Cardiac muscle cell (in vitro differentiated cells and primary cell): ENCODE data around the gene PHACTR3. TPM values are rescaled to one million over a fixed set of nuclear protein-coding genes. Genes with fewer than 3 reads are reported as not detected.

ENCODE experiments used
- DNase-seq, 2 donors: peaks; one replicate each; pipeline versions ENCODE4 v3.0.0 to v3.0.0-alpha.2; 2010 to 2017; ENCODE audit warnings: low read depth in 1 of 2, low spot score in 1 of 2
- H3K27ac ChIP-seq: fragments of 200-600 bp; sonication (generic); 2 replicates; pipeline ENCODE4 v1.5.1; 2016
- H3K27me3 ChIP-seq: fragments of 200-600 bp; sonication (generic); 2 replicates; pipeline ENCODE4 v1.6.0; 2016; ENCODE audit warnings: control low read depth
- H3K36me3 ChIP-seq: fragments of 200-600 bp; sonication (generic); 2 replicates; pipeline ENCODE4 v1.5.1; 2016; ENCODE audit warnings: control low read depth
- H3K4me1 ChIP-seq: fragments of 200-600 bp; sonication (generic); 2 replicates; pipeline ENCODE4 v1.8.1; 2017; ENCODE audit warnings: low read depth, mild to moderate bottlenecking, mixed run types
- H3K4me3 ChIP-seq: fragments of 200-600 bp; sonication (generic); 2 replicates; pipeline ENCODE4 v1.5.1; 2016; ENCODE audit warnings: mild to moderate bottlenecking
- H3K9me3 ChIP-seq: fragments of 200-600 bp; sonication (generic); 2 replicates; pipeline ENCODE4 v1.5.1; 2017; ENCODE audit warnings: low read depth, mild to moderate bottlenecking, control low read depth
- CTCF ChIP-seq: IDR thresholded peaks from 2 replicates; pipeline ENCODE4 v1.5.1; 2012; ENCODE audit warnings: low read depth, mild to moderate bottlenecking, low read length
- polyA plus RNA-seq: library from polyadenylated mRNA; unstranded; fragments of >200 nt; fragmentation: Nextera tagmentation; extraction: Ambion mirVana; gene quantifications from 2 replicates; pipeline ENCODE4 v1.2.1, GENCODE V29; 2016
- total RNA-seq: library from RNA; depleted of rRNA; stranded (reverse); fragments of >200 nt; gene quantifications from 2 replicates; pipeline ENCODE4 v1.2.3, GENCODE V29; 2016

Gene PHACTR3
- total and polyA plus RNA-seq, 2 experiments from 2014 or later: 0.55 to 17.0 TPM

- H3K4me3 ChIP-seq: no peak overlapping the region
- no peaks in the 10 kb centered on the region for H3K9me3 ChIP-seq
- H3K4me1 ChIP-seq: no peaks in the 10 kb centered on the region
- no peak for TF ChIP-seq CTCF
- H3K27me3 ChIP-seq: no peaks in the 10 kb centered on the region
- no peak for DNase-seq
- no peaks in the 10 kb centered on the region for H3K36me3 ChIP-seq
- H3K27ac ChIP-seq: no peak overlapping the region
These were observed 213.1 kb downstream of the PHACTR3 start for GRCh38 chr20:59817406-59817805.

DNA sequence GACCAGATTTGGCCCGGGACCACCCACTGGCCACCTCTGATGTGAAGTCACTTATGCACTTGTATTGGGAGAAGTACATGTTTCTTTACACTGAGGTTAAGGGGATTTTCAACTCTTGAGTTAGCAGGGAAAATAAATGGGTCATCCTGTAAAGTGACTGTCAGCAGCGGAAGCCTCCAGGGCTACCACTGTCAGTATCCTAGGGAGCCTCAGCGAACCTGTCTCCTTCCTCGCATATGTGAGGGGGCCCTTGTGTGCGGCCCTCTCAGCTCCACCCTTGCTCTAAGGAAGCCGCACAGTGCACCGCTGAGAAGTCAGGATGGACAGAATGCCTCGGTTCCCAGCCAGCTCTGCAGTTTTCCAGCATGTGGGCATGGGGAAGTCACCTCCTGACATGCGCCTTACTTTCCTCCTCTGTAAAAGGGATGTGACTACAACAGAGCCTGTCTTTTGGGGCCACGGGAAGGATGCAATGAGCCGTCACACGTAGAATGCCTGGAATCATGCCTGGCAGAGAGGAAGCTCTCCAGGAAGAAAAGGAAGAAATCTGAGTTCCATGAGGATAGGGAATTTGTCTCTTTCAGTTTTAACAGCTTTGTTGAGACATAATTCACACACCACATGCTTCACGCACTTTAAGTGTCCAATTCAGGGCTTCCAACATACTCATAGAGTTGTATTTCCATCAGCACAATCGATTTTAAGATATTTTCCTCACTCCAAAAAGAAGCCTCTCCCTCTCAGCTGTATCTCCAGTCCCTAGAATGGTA is 213.7 kb downstream of the PHACTR3 start:
- Histone ChIP-seq H3K9me3 (no peaks in the 10 kb centered on the region), H3K27me3 (no peaks in the 10 kb centered on the region), H3K27ac (no peak overlapping the region), H3K36me3 (no peaks in the 10 kb centered on the region), H3K4me1 (no peaks in the 10 kb centered on the region), H3K4me3 (no peak overlapping the region)
- DNase-seq: no peak
- no peak for TF ChIP-seq CTCF

DNA sequence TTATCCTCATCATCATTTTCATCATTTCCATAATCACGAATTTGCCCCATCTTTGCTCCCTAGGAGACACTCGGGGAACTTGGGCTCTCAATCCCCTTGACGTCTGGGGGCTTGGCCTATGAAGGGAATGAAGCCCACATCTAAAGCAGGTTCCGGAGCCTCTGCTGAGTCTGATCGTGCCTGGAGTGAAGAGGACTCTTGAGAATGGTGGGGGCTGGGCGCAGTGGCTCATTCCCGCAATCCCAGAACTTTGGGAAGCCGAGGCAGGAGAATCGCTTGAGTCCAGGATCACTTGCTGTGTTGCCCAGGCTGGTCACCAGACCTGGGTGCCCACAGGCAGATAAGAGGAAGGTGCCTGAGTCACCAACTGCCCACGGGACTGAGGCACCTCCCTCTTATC is 214.6 kb downstream of the PHACTR3 start:
- Histone ChIP-seq H3K4me3 (no peak overlapping the region), H3K9me3 (no peaks in the 10 kb centered on the region)
- no peak for DNase-seq

GRCh38 chr20:59819496-59820203 is 215.3 kb downstream of the PHACTR3 start:
- no peak for DNase-seq
- no peaks in the 10 kb centered on the region for H3K9me3 ChIP-seq
- TF ChIP-seq CTCF: no peak
- no peaks in the 10 kb centered on the region for H3K27me3 ChIP-seq
- no peak overlapping the region for H3K4me3 ChIP-seq
- H3K27ac ChIP-seq: no peak overlapping the region
- H3K36me3 ChIP-seq: no peaks in the 10 kb centered on the region
- H3K4me1 ChIP-seq: no peaks in the 10 kb centered on the region

More for the DNA sequence above, 214.6 kb downstream of the PHACTR3 start:
- Histone ChIP-seq H3K27me3 (no peaks in the 10 kb centered on the region), H3K36me3 (no peaks in the 10 kb centered on the region), H3K4me1 (no peaks in the 10 kb centered on the region), H3K27ac (no peak overlapping the region)
- no peak for TF ChIP-seq CTCF

- Histone ChIP-seq H3K4me1 (no peaks in the 10 kb centered on the region), H3K27ac (no peak overlapping the region)
These were observed 216.1 kb downstream of the PHACTR3 start for GRCh38 chr20:59820204-59821041.

More at GRCh38 chr20:59820204-59821041, 216.1 kb downstream of the PHACTR3 start:
- no peaks in the 10 kb centered on the region for H3K27me3 ChIP-seq
- no peaks in the 10 kb centered on the region for H3K36me3 ChIP-seq
- H3K4me3 ChIP-seq: no peak overlapping the region
- H3K9me3 ChIP-seq: no peaks in the 10 kb centered on the region
- no peak for DNase-seq
- no peak for TF ChIP-seq CTCF
